ENCODE data around the gene HEPN1.

HEPN1 gene

DNA sequence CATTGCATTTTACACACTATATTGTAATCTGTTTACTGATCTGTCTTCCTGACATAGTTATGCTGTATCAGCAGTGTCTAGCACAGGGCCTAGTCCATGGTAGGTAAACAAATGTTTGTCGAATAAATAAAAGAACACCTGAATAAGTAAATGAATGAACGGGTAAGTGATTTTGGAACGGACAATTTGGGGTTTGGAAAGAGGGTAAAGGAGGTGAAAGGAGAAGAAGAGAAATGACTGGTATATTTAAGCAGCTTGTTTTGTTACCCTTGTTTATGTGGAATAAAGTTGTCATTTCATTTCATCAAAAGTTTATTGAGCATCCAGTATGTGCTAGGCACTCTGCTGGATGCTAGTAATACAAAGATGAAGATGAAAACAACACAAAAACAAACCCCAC is at the start of gene HEPN1:
Gene HEPN1 (plus strand): TSS at position 301 of the 400 bp plus-strand sequence.
- DNase-seq (ENCODE audit: low read depth) = peak; percentile 56
- TF ChIP-seq, protein P1, sequence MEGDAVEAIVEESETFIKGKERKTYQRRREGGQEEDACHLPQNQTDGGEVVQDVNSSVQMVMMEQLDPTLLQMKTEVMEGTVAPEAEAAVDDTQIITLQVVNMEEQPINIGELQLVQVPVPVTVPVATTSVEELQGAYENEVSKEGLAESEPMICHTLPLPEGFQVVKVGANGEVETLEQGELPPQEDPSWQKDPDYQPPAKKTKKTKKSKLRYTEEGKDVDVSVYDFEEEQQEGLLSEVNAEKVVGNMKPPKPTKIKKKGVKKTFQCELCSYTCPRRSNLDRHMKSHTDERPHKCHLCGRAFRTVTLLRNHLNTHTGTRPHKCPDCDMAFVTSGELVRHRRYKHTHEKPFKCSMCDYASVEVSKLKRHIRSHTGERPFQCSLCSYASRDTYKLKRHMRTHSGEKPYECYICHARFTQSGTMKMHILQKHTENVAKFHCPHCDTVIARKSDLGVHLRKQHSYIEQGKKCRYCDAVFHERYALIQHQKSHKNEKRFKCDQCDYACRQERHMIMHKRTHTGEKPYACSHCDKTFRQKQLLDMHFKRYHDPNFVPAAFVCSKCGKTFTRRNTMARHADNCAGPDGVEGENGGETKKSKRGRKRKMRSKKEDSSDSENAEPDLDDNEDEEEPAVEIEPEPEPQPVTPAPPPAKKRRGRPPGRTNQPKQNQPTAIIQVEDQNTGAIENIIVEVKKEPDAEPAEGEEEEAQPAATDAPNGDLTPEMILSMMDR (IDR thresholded peaks at IDR 0.05; ENCODE audit: control insufficient read depth, extremely low read depth, insufficient read depth) = no peak
- no peak within 1 kb of the TSS for H3K4me3 ChIP-seq (ENCODE audit: low read depth, low read length)

DNA sequence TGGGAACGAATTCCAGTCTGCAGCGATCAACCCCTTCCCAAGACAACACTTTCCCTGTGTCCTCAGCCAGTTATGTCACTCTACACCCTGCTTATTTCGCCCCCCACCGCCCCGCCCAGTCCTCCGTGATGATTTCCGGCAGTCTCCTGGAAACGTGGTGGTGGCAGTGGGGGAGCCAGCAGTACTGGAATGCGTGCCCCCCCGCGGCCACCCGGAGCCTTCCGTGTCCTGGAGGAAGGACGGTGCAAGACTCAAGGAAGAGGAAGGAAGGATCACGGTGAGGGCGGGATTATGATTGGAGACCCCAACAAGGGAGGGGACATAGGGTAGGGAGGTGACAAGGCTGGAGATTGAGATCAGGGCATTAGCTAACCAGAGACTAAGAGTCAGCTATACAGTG is 49.7 kb upstream of the HEPN1 start:
- no peak overlapping the region for H3K4me3 ChIP-seq (ENCODE audit: low read depth, low read length)
- TF ChIP-seq, protein P1 (IDR thresholded peaks at IDR 0.05; ENCODE audit: control insufficient read depth, extremely low read depth, insufficient read depth) = no peak
- DNase-seq (ENCODE audit: low read depth) = no peak

DNA sequence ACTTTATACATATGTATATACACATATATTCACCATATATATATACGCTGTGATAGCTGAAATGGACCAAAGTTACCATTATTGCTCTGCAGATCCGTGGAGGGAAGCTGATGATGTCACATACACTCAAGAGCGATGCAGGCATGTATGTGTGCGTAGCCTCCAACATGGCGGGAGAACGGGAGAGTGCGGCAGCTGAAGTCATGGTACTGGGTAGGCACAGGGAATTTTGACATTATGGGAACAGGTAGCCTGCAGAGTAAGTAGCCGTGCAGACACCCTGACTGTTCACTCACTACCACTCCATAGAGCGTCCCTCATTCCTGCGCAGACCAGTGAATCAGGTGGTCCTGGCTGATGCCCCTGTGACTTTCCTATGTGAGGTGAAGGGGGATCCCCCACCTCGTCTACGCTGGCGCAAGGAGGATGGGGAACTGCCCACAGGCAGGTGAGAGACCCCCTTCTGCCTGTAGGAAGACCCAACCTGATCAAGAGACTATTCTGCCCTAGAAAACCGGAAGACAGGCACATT is 49.1 kb upstream of the HEPN1 start:
- TF ChIP-seq, protein P1 (IDR thresholded peaks at IDR 0.05; ENCODE audit: control insufficient read depth, extremely low read depth, insufficient read depth) = no peak

DNA sequence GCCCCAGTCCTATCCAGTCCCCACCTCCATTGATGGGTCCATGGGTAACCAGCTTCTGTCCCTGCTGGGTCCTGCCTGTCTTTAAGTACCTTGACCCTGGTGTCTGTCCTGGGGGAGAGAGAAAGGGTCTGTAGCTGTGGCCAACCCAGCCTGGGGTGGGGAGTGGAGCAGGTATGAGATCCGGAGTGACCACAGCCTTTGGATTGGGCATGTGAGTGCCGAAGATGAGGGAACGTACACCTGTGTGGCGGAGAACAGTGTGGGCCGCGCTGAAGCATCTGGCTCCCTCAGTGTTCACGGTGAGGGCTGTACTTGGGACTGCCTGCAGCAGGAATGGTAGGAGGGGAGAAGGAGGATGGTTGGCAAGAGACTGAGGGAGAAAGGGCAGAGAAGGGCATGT is 48.6 kb upstream of the HEPN1 start:
- no peak overlapping the region for H3K4me3 ChIP-seq (ENCODE audit: low read depth, low read length)
- no peak for DNase-seq (ENCODE audit: low read depth)
- TF ChIP-seq, protein P1 (IDR thresholded peaks at IDR 0.05; ENCODE audit: control insufficient read depth, extremely low read depth, insufficient read depth) = no peak

More for the DNA sequence above, 49.1 kb upstream of the HEPN1 start:
- DNase-seq (ENCODE audit: low read depth) = no peak
- no peak overlapping the region for H3K4me3 ChIP-seq (ENCODE audit: low read depth, low read length)

DNA sequence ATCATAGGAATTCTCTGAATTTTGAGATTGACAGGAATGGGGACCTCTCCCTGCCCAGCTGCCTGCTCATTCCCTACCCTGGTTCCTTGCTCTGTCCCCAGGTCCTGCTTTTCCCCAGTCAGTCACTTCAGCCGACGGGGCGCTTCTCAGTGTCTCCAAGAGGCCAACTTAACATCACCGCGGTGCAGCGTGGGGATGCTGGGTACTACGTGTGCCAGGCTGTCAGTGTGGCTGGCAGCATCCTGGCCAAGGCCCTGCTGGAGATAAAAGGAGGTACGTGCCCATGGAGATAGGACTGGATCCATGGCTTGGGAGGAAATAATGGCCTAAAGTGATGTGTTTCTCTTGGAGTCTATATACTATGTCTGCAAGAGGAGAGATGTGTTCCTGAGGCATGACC is 46.8 kb upstream of the HEPN1 start:
- H3K4me3 ChIP-seq (ENCODE audit: low read depth, low read length) = no peak overlapping the region
- TF ChIP-seq, protein P1 (IDR thresholded peaks at IDR 0.05; ENCODE audit: control insufficient read depth, extremely low read depth, insufficient read depth) = no peak
- no peak for DNase-seq (ENCODE audit: low read depth)

DNA sequence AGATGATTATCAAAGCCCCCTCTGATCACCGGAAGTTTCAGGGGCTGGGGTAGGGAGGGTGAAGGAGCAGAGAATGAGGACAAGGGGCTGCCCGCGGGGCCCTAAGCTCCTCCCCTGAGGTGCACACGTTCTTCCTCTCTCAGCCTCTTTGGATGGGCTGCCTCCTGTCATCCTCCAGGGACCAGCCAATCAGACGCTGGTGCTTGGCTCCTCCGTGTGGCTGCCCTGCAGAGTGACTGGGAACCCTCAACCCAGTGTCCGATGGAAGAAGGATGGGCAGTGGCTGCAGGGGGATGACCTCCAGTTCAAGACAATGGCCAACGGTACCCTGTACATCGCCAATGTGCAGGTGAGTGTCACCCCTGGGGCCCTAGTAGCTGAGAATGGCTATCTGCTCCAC is 46.3 kb upstream of the HEPN1 start:
- TF ChIP-seq, protein P1 (IDR thresholded peaks at IDR 0.05; ENCODE audit: control insufficient read depth, extremely low read depth, insufficient read depth) = no peak
- DNase-seq (ENCODE audit: low read depth) = no peak
- no peak overlapping the region for H3K4me3 ChIP-seq (ENCODE audit: low read depth, low read length)

DNA sequence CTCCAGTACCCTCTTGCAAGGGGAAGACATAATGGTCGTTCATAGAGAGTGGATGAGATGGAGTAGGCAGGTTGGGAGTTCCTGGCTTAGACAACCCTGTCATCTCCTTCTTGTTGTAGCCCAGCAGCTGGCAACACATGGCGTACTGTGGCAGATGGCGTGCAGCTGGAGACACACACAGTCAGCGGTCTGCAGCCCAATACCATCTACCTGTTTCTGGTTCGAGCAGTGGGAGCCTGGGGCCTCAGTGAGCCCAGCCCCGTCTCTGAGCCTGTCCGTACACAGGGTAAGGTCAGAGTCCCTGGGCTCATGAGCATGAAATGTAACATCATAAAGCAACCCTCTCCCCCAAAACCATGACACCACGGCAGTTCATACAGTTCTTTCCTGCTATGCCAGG is 45.1 kb upstream of the HEPN1 start:
- H3K4me3 ChIP-seq (ENCODE audit: low read depth, low read length) = no peak overlapping the region
- TF ChIP-seq, protein P1 (IDR thresholded peaks at IDR 0.05; ENCODE audit: control insufficient read depth, extremely low read depth, insufficient read depth) = no peak
- no peak for DNase-seq (ENCODE audit: low read depth)
